Pancreas (tissue), 10 donors: ENCODE results near the gene SEL1L2. TPM values are rescaled to one million over a fixed set of nuclear protein-coding genes. Genes with fewer than 3 reads are reported as not detected.

Source experiments
- ATAC-seq, 4 donors: fragments of 200-7000 bp; cut with Tn5 transposase; one replicate each; pipeline versions ENCODE4 v1.8.0 to v1.9.1; 2020; ENCODE audit warnings: mild to moderate bottlenecking in 4 of 4, moderate library complexity in 4 of 4
- DNase-seq, 6 donors: peaks; one replicate each; pipeline ENCODE4 v3.0.0-alpha.2; 2020
- FAIRE-seq: peaks from 2 replicates; lab custom pipeline; 2012; peaks lifted over from hg19 to GRCh38; lab: Jason Lieb, UNC
- H3K27ac ChIP-seq, 4 donors: fragments of 200-600 bp; sonication (generic); 1 replicate in 3 of 4; 2 replicates in 1 of 4; pipeline versions ENCODE4 v1.5.0 to v1.8.0; 2020
- H3K27me3 ChIP-seq, 4 donors: fragments of 200-600 bp; one replicate each; pipeline ENCODE4 v1.8.0; 2021
- H3K36me3 ChIP-seq, 3 donors: fragments of 200-600 bp; sonication (generic) in 1 of 3; one replicate each; pipeline versions ENCODE4 v1.5.0 to v1.8.0; 2020 to 2021
- H3K4me1 ChIP-seq, 3 donors: fragments of 200-600 bp; one replicate each; pipeline ENCODE4 v1.8.0; 2021
- H3K4me3 ChIP-seq, 4 donors: fragments of 200-600 bp; sonication (generic) in 2 of 4; one replicate each; pipeline versions ENCODE4 v1.5.0 to v1.8.0; 2020 to 2021
- H3K9me3 ChIP-seq, 4 donors: fragments of 200-600 bp; one replicate each; pipeline ENCODE4 v1.8.0; 2021
- CTCF ChIP-seq, 4 donors: fragments of 200-600 bp; sonication (generic) in 3 of 4; IDR thresholded peaks; one replicate each; pipeline versions ENCODE4 v1.5.0 to v1.8.0; 2021; ENCODE audit warnings: antibody characterized with exemption in 4 of 4
- WGBS, 2 donors: extraction: QIAGEN DNeasy Blood & Tissue Kit; methylation state at CpG; one replicate each; pipeline ENCODE4 v1.1.7; 2013; 5-methylcytosine and 5-hydroxymethylcytosine counted together
- intact Hi-C, 3 donors: fragments of 100-400 bp; cut with DNase I; formaldehyde crosslinking; loops; one replicate each; pipeline versions ENCODE4 v1.11.1 to v1.14.2; 2022
- polyA plus RNA-seq, 2 donors: library from polyadenylated mRNA; stranded (reverse); fragments of 200-250 nt; gene quantifications; one replicate each; pipeline ENCODE4 v1.2.3, GENCODE V29; 2013
- total RNA-seq, 6 donors: library from RNA; stranded (reverse); fragmentation: NEBNext Ultra II Directional in 4 of 6; extraction: Animal tissue kit (Norgen Biotek cat#: 25700) in 4 of 6; gene quantifications; one replicate each; pipeline versions ENCODE4 v1.2.1 to v1.2.4, GENCODE V29; 2021 to 2023
- donor health status: healthy with polysubstance abuse.
- donor health status: DM: no; HTN: no; CAD: no; lungs with moderate emphysema.
- donor health status: DM: no; HTN: no; CAD: no.
- donor health status: control.
- donor health status: control.
- donor health status: Bipolar disorder and iron deficiency.
- donor health status: DM: yes; HTN: yes; CAD: no.
- donor health status: DM: no; HTN: no; CAD: no.
- donor health status: DM: no; HTN: no; CAD: no.
- donor health status: DM: yes; HTN: yes; CAD: no.

The SEL1L2 gene
- total and polyA plus RNA-seq, 8 donors: 0.46 TPM; not detected in 7

GRCh38 chr20:13852306-13852705 lies 138.1 kb downstream of the SEL1L2 start:
- ATAC-seq: no peak
- H3K27me3 ChIP-seq: no peaks in the 10 kb centered on the region
- no peak for DNase-seq
- WGBS, 2 donors: 40 to 56% methylated on average over 1 of the region's 1 CpG
- FAIRE-seq: no peak
- no peaks in the 10 kb centered on the region for H3K4me1 ChIP-seq
- no peaks in the 10 kb centered on the region for H3K36me3 ChIP-seq
- H3K9me3 ChIP-seq: no peaks in the 10 kb centered on the region
- H3K27ac ChIP-seq: no peak overlapping the region
- intact Hi-C loops: no loop called here
- H3K4me3 ChIP-seq: no peak overlapping the region
- no peak for TF ChIP-seq CTCF (IDR thresholded peaks at IDR 0.05)

GRCh38 chr20:13851279-13851678 lies 139.1 kb downstream of the SEL1L2 start:
- Histone ChIP-seq H3K4me3 (no peak overlapping the region), H3K27me3 (no peaks in the 10 kb centered on the region), H3K9me3 (no peaks in the 10 kb centered on the region), H3K4me1 (no peaks in the 10 kb centered on the region), H3K36me3 (no peaks in the 10 kb centered on the region), H3K27ac (no peak overlapping the region)
- intact Hi-C loops: no loop called here
- no peak for TF ChIP-seq CTCF (IDR thresholded peaks at IDR 0.05)
- FAIRE-seq (no peak), ATAC-seq (no peak), DNase-seq (no peak)
- 85 to 96% methylated on average over 2 of the region's 2 CpGs for WGBS, 2 donors

GRCh38 chr20:13844296-13844695 lies 146.1 kb downstream of the SEL1L2 start:
- H3K9me3 ChIP-seq: no peaks in the 10 kb centered on the region
- WGBS, 2 donors: 49 to 67% methylated on average over 4 of the region's 4 CpGs
- no peak for ATAC-seq
- no peaks in the 10 kb centered on the region for H3K36me3 ChIP-seq
- no peaks in the 10 kb centered on the region for H3K27me3 ChIP-seq
- H3K27ac ChIP-seq: no peak overlapping the region
- no peak for FAIRE-seq
- H3K4me3 ChIP-seq: no peak overlapping the region
- no peak for TF ChIP-seq CTCF (IDR thresholded peaks at IDR 0.05)
- DNase-seq: no peak
- no peaks in the 10 kb centered on the region for H3K4me1 ChIP-seq
- intact Hi-C loops: no loop called here

- FAIRE-seq: no peak
- Histone ChIP-seq H3K36me3 (no peaks in the 10 kb centered on the region), H3K4me3 (no peak overlapping the region), H3K4me1 (no peaks in the 10 kb centered on the region), H3K9me3 (no peaks in the 10 kb centered on the region), H3K27me3 (no peaks in the 10 kb centered on the region), H3K27ac (no peak overlapping the region)
- 56 to 65% methylated on average over 3 of the region's 3 CpGs for WGBS, 2 donors
- intact Hi-C loops: no loop called here
- no peak for TF ChIP-seq CTCF (IDR thresholded peaks at IDR 0.05)
- DNase-seq: no peak
- ATAC-seq: no peak
Observed at GRCh38 chr20:13841206-13841605, 149.2 kb downstream of the SEL1L2 start.

- WGBS, 2 donors: 66 to 71% methylated on average over 4 of the region's 4 CpGs
- no peak overlapping the region for H3K4me3 ChIP-seq
- DNase-seq (no peak), FAIRE-seq (no peak), ATAC-seq (no peak)
- H3K27me3 ChIP-seq: no peaks in the 10 kb centered on the region
- intact Hi-C loops: no loop called here
- H3K4me1 ChIP-seq: no peaks in the 10 kb centered on the region
- H3K36me3 ChIP-seq: no peaks in the 10 kb centered on the region
- no peak for TF ChIP-seq CTCF (IDR thresholded peaks at IDR 0.05)
- H3K27ac ChIP-seq: no peak overlapping the region
- no peaks in the 10 kb centered on the region for H3K9me3 ChIP-seq
Observed at GRCh38 chr20:13840093-13840465, 150.3 kb downstream of the SEL1L2 start.
